ENCODE measurements around the gene TCF25. TPM values are rescaled to one million over a fixed set of nuclear protein-coding genes. Genes with fewer than 3 reads are reported as not detected.
"Not testable (repeated sequence)": the region's sequence is repeated elsewhere in the genome, so short reads cannot be mapped to it uniquely, and the experiment has no call there.

The TCF25 gene, protein sequence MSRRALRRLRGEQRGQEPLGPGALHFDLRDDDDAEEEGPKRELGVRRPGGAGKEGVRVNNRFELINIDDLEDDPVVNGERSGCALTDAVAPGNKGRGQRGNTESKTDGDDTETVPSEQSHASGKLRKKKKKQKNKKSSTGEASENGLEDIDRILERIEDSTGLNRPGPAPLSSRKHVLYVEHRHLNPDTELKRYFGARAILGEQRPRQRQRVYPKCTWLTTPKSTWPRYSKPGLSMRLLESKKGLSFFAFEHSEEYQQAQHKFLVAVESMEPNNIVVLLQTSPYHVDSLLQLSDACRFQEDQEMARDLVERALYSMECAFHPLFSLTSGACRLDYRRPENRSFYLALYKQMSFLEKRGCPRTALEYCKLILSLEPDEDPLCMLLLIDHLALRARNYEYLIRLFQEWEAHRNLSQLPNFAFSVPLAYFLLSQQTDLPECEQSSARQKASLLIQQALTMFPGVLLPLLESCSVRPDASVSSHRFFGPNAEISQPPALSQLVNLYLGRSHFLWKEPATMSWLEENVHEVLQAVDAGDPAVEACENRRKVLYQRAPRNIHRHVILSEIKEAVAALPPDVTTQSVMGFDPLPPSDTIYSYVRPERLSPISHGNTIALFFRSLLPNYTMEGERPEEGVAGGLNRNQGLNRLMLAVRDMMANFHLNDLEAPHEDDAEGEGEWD
- 100 to 1,000 TPM in 1 of 2 donors, 10 to 100 TPM in 1; 74.2 to 258 TPM for total RNA-seq

DNA sequence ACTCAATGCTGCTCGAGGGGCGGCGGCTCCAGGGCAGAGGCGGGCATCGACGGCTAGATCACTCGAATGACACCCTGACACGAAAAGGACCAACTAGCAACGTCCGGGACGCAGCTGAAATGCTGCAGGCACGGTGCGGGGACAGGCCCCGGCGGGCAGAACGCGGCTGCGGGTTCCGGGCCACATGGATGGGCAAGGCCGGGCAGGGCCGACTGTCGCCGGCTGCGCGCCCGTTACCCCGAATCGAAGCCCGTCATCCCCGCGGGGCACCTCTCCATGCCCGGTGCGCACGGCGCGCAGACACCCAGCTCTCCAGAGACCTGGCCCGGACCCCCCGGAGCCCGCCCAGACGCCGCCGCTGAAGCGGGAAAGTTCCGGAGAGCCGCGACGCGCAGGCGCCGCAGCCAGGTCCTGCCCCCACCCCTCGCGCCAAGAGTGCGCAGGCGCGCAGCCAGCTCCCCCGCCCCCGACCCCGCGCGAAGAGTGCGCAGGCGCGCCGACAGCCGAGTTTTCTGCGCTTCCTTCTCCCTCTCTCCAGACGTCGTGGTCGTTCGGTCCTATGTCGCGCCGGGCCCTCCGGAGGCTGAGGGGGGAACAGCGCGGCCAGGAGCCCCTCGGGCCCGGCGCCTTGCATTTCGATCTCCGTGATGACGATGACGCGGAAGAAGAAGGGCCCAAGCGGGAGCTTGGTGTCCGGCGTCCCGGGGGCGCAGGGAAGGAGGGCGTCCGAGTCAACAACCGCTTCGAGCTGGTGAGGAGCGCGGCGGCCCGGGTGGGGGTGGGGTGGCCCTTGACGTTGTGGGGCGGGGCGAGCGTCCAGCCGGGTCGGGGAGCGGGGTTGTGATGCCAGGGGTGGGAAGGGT is at the start of gene TCF25:
Gene TCF25 (plus strand): TSS at position 484 of the 863 bp plus-strand sequence. CDS start 76 bp downstream, at position 560.
- H3K27ac ChIP-seq, result peak within 1 kb of the TSS; percentile 97 to 100 (median 98)
- no peaks in the 10 kb centered on the region for H3K27me3 ChIP-seq
- no peaks in the 10 kb centered on the region for H3K9me3 ChIP-seq
- intact Hi-C loops (cut with DNase I), result no loop called here
- peak within 1 kb of the TSS; percentile 59 to 64 for H3K4me3 ChIP-seq
- peak; percentile 59 to 90 (median 80) for TF ChIP-seq POLR2A (IDR thresholded peaks at IDR 0.05)
- TF ChIP-seq, protein P1, sequence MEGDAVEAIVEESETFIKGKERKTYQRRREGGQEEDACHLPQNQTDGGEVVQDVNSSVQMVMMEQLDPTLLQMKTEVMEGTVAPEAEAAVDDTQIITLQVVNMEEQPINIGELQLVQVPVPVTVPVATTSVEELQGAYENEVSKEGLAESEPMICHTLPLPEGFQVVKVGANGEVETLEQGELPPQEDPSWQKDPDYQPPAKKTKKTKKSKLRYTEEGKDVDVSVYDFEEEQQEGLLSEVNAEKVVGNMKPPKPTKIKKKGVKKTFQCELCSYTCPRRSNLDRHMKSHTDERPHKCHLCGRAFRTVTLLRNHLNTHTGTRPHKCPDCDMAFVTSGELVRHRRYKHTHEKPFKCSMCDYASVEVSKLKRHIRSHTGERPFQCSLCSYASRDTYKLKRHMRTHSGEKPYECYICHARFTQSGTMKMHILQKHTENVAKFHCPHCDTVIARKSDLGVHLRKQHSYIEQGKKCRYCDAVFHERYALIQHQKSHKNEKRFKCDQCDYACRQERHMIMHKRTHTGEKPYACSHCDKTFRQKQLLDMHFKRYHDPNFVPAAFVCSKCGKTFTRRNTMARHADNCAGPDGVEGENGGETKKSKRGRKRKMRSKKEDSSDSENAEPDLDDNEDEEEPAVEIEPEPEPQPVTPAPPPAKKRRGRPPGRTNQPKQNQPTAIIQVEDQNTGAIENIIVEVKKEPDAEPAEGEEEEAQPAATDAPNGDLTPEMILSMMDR (IDR thresholded peaks at IDR 0.05), result no peak
- peak; percentile 81 to 86 (median 84) for DNase-seq
- ATAC-seq, result peak; percentile 82
- 0% methylated on average over 89 of the region's 104 CpGs; no CpG with 5 or more reads in 1 of the 2 donors for WGBS, 2 donors
- no peaks in the 10 kb centered on the region for H3K36me3 ChIP-seq (replicated peaks in 1 of 2; ENCODE audit: insufficient read depth in 1 of 2, low read depth in 2 of 2)
- H3K4me1 ChIP-seq, result peaks cover 16% of the 10 kb centered on the region

DNA sequence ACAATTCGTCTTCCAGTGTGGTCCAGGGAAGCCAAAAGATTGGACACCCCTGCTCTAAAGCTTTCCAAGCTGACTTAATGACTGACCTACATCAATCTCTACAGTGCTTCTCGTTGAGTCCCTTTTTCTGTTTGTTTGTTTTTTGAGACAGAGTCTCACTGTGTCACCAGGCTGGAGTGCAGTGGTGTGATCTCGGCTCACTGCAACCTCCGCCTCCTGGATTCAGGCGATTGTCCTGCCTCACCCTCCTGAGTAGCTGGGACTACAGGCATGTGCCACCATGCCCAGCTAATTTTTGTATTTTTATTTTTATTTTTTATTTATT is 49.6 kb upstream of the TCF25 start:
- ATAC-seq; intact Hi-C loops (cut with DNase I); DNase-seq; H3K9me3 ChIP-seq; H3K27ac ChIP-seq; H3K4me3 ChIP-seq; H3K36me3 ChIP-seq (replicated peaks in 1 of 2; ENCODE audit: insufficient read depth in 1 of 2, low read depth in 2 of 2); H3K27me3 ChIP-seq: not testable (repeated sequence)
- 77 to 85% methylated on average over 5 of the region's 5 CpGs for WGBS, 2 donors
- peaks cover 15% of the 10 kb centered on the region for H3K4me1 ChIP-seq

DNA sequence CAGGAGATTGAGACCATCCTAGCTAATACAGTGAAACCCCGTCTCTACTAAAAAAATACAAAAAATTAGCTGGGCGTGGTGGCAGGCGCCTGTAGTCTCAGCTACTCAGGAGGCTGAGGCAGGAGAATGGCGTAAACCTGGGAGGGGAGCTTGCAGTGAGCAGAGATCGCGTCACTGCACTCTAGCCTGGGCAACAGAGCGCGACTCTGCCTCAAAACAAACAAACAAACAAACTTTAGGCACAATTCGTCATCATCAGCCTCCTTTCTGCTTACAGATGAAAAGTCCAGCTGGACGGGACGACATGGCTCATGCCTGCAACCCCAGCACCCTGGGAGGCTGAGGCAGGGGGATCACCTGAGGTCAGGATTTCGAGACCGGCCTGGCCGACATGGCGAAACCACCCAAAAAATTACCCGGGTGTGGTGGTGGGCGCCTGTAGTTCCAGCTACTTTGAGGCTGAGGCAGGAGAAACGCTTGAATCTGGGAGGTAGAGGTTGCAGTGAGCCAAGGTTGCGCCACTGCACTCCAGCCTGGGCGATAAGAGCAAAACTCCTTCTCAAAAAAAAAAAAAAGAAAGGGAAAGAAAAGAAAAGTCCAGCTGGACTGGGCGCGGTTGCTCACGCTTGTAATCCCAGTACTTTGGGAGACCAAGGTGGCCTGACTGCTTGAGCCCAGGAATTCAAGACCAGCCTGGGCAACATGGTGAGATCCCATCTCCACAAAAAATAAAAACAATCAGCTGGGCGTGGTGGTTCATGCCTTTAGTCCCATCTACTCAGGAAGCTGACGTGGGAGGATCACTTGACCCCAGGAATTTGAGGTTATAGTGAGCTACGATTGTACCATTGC is 46.6 kb upstream of the TCF25 start:
- Histone ChIP-seq H3K4me1 (peaks cover 17% of the 10 kb centered on the region), H3K9me3 (no peaks in the 10 kb centered on the region), H3K4me3 (no peak overlapping the region), H3K36me3 (replicated peaks in 1 of 2; ENCODE audit: insufficient read depth in 1 of 2, low read depth in 2 of 2) (no peaks in the 10 kb centered on the region), H3K27me3 (no peaks in the 10 kb centered on the region), H3K27ac (no peak overlapping the region)
- DNase-seq (no peak), ATAC-seq (no peak)
- TF ChIP-seq, protein P1 (IDR thresholded peaks at IDR 0.05), result no peak
- TF ChIP-seq POLR2A (IDR thresholded peaks at IDR 0.05), result no peak
- WGBS, 2 donors, result 73 to 83% methylated on average over 19 to 25 of the region's 26 CpGs
- intact Hi-C loops (cut with DNase I), result no loop called here

DNA sequence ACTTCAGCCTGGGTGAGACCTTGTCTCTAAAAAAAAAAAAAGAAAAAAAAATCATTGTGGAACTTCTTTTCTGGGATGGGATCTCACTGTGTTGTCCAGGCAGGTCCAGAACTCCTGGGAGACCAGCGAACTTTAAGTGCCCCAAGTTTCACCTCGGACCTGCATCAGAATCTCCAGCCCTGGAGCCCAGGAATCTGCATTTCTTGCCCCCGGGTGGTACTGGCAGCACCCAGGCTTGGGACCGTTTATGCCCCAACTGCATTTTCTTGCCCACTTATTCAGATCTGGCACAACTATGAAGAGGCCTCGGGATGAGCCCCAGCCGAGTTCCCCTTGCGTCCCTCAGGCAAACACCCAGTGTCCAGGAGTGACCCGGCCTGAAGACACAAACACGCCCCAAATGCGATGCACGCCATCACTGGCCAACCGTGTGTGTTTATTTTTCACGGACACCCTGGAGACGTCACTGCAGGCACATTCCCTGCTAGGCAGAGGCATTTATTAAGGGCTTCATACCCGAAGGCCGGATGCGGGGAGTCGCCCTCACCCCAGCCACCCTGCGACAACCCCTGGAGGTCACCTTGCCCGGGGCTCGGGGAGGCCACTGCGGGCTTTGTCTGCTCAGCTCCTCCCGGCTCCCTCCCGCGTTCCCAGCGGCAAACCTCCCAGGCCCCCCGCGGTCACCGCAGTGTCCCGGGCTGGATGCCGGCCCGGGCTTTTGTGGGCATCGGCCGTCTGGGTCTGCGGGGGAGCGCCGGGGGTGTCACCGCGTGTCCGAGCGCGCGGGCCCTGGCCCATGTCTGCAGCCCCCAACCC is 45.8 kb upstream of the TCF25 start:
- no peaks in the 10 kb centered on the region for H3K36me3 ChIP-seq (replicated peaks in 1 of 2; ENCODE audit: insufficient read depth in 1 of 2, low read depth in 2 of 2)
- peaks cover 17% of the 10 kb centered on the region for H3K4me1 ChIP-seq
- 3 to 35% methylated on average over 4 to 42 of the region's 43 CpGs for WGBS, 2 donors
- ATAC-seq (peak; percentile 41), DNase-seq (peak; percentile 45 to 62 (median 56))
- TF ChIP-seq, protein P1 (IDR thresholded peaks at IDR 0.05), result no peak
- peak in 2 of 3 donors; percentile 49 to 57 for TF ChIP-seq POLR2A (IDR thresholded peaks at IDR 0.05)
- H3K27ac ChIP-seq, result peak overlapping the region; percentile 18 to 73 (median 68)
- intact Hi-C loops (cut with DNase I), result no loop called here
- H3K27me3 ChIP-seq, result no peaks in the 10 kb centered on the region
- H3K4me3 ChIP-seq, result peak overlapping the region; percentile 45 to 62
- no peaks in the 10 kb centered on the region for H3K9me3 ChIP-seq

Data from body of pancreas (tissue), 4 donors.